HG03378 (cell line): ENCODE data around the gene FAF1.

Experiments
- ATAC-seq: cut with Tn5 transposase; IDR thresholded peaks from one replicate; pipeline ENCODE4 v1.9.1; 2021; ENCODE audit warnings: mild to moderate bottlenecking, moderate library complexity; ENCODE audit not compliant: unreplicated experiment

The FAF1 gene

DNA sequence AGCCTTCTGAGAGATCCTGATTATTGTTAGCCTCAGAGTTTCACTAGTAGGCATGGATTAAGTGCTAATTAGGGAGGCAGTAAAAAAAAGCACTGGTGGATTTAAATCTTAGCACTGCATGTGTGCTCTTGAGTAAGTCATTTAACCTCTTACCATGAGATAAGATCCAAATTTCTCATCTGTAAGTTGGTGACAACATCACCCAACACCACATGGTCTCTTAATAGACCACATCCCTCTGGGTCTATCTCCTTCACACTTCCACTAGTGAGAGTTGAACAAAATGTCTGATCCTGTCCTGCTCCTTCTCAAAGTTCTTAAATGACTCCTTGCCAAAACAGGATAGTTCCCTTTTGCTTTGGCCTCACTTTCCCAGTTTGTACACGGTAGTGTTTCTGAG, 507.4 kb downstream of the FAF1 start:
- ATAC-seq: no peak

DNA sequence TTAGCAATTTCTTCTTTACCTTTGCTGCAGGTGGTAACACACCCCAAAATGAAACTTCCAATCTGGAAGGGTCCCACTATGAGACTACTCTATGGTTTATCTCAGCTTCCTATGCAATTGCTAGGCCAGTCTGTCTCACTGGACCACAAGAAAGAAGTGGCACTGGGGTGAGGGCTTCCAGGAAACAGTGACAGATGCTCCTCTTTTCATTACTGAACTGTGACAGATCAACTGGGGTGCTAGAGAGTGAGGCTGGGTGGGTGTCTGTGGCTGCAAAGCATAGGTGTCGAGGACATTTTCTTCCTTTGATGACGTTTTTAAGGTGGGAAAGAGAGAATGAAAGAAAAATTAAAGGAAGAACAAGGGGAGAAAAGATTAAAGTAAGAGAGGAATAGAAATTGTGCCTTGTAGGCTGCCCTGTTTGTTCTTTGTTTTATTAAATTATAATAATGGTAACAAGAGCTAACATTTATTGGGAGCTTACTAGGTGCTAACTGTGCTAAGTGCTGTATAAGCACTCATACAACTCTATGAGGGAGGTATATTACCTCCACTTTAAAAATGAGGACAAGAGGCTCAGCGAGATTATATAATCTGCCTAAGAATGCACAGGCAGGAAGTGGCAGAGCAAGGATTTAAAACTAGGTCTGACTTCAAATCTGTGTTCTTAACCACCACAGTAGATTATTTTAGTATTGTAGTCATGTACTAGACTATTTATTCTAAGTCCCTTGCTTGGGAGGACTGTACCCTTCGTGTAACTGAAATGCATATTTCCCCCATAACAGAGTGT, 509.0 kb downstream of the FAF1 start:
- ATAC-seq: no peak

DNA sequence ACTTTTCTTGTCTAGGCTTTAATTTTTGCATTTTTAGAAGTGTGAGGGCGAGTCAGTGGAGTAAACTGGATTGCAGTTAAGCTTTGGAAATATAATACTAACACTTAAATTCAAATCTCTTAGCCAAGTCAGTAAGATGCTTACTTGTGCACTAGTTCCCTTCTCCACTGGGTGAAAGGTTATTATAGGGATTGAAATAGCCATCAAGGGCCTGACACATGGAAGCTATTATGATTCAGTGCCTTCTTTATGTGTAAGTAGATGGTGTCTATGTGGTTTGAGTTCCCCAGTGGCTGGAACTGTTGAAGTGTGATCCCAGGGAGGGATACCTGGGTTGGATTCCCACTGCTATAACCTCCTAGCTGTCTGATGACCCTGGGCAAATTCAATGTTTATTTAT, 512.1 kb downstream of the FAF1 start:
- ATAC-seq: no peak

DNA sequence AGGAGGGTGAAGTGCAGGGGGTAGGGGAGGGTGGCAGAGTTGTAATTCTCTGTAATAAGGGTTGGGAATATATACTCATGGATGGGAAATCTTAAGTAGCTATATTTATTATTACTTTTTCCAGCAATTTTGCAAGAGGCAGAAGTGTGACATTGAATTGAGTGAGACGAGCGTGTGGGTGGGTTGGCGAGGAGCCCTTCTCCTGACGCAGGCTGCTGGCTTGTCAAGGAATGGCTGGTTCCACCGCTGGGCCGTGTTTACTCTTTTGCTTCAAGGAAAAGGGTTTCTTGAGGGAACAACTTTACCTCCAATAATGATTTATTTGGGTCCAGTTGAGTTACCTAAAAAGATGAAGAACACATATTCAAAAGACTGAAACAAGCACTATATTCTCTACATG, 518.9 kb downstream of the FAF1 start:
- ATAC-seq: no peak

DNA sequence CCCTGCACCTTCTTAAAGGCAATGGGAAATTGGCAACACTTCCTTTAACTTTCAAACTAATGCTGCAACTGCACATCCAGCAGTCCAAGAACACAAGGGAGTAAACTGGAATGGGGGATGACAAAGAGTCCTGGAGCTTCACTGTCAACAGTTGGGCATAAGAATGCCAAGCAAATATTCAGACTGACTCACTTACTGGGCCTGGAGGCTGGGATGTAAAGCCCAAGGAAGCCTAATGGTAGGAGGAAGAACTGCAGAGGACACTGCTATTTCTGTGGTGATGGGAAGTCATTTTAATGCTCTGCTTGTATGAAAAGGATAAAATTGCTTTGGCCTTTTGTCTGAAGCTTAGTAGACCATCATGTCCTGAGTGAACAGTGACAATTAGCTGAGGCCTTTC, 521.1 kb downstream of the FAF1 start:
- ATAC-seq: no peak

DNA sequence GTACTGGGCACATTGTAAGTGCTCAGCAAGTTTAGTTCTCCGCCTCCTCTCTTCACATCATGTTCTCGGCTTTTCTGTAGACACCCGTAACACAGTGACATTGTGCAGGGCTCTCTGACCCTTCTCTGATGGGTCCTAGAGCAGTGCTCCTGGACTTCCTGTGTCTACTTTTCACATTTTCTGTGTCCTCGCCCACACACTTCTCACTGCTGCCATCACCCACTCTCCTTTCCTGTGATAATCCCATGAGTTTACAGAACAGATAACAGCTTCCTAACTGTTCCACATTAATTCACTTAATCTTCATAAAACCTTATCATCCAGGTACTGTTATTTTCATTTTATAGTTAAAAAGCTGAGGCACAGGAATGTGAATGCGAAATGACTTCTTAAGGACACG, 523.6 kb downstream of the FAF1 start:
- no peak for ATAC-seq

DNA sequence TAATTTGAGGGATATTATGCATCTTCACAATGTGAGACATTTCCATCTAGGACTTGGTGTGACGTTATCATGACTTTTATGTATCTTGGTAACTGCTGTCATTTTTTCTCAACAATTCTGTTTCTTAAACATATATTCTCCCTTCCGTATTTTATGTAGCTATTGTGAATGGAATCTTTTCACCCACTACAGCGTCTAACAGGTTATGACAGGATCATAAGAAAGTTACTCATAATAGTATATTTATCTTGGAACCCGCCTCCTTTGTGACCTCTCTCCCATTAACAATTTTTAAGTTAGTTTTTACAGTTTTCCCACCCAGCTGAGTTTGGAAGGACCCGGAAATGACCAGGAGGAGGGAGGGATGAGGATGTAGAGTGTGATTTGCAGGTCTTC, 530.1 kb downstream of the FAF1 start:
- ATAC-seq: no peak

DNA sequence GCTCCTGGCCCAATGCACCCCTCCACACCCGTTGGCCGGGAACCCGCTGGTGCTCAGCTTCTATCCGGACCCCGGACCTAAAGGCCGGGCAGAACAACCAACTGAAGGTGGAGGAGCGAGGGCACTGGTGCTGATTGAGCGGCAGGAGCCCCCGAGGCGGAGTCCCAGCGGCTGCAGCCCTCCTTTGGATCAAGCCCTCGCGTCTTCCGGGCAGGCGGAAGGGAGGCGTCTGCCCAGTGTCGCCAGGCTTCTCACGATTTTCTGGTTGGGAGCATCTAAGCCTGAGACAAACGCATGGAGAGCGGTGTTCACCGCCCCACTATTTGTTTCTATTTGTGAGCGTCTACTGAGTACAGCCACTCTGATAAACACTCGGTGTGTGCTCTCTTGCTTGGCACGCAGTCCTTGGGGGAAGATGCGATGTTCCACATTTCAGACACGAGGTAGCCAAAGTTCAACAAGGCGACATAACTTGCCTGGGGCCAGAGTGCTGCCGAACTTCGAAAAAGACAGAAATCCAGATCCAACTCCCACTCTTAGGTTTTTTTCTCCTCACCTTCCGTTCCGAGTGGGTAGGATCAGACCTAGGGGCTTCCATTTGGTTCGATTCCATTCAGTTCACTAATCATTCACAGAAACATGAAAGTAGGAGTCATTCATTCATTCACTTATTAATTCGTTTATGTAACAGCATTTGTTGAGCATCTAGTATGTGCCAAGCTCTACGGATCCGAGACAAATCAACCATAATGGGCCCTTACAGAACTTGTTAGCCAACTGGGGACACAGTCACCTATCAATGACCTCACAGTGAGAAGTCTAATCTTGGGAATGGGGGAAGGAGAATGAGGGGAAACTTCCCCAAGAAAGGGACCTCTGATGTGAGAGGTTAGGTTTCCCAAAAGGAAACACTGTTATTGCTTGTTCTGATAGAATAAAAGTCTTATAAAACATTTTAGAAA, 532.0 kb downstream of the FAF1 start:
- ATAC-seq: no peak

DNA sequence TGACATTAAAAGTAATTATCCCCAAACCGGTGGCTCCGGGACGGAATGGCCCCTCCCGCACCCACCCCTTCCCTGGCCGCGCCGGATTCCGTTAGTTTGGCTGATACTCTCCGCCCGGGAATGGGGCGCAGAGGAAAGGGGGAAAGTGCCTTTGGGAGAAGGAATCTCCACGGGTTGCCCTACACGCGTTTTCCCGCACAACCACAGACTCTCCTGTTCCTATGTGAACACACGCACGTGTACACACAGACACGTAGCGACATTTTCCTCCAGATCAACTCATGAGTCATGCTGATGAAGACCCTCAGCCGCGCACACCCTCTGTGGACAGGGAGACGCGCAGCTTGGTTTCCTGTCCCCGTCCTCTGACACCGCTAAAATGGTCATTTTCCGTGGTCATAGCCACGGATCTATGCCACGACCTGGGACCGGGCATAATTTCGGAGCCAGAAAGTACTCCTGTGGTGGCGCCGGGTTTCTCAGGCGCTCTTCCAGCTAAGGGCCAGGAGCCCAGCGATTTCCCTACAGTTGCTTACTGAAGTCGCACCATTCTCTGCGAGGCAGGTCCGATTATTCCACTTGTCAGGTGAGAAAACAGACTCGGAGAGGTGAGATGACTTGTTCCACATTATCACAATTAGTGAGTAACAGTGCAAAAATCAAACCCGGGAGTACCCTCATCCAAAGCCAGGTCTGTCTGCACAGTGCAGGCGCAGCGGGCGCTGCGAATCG, 532.8 kb downstream of the FAF1 start:
- no peak for ATAC-seq

DNA sequence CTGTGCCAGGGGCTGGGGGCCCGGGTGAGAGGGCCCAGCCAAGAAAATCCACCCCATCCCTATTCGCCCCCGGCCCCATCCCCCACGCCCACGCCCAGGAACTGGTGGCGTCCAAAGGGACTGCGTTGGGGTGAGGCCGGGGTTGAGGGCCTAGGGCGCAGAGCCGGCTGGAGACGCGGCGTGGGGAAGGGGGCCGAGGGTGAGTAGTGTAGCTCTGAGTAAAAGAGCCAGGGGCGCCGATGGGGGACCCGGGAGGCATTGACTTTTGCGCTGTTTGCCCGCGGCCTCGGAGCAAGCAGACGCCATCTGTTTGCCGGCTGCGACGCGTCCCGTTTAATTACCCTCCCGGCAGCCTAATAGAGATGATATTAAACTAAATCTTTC, 533.4 kb downstream of the FAF1 start:
- no peak for ATAC-seq

DNA sequence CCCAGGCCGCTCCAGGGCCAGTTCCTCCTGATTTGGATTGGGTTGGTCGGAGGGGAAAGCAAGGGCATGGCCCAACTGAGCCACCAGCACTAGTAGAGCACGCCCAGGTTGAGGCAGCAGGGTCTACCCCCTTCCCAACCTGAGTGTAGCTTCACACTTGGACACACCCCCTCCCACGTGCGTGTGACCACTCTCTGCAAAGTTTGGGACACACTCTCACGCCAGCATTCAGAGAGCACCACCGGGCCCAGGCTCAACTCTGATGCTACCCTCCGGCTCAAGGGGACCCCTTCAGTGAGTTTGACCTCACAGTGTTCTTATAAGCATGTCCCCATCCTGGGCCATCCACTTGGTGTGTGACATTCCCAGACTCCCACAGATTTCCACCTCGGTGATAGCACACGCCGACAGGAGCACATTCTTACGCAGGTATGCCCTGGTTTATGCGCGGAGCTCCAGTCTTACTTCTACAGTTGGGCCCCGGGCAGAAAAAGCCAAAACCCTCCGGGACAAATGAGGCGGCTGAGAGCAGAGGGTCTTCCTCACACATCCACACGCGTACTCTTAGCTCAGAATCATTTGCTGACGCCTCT, 533.9 kb downstream of the FAF1 start:
- no peak for ATAC-seq

DNA sequence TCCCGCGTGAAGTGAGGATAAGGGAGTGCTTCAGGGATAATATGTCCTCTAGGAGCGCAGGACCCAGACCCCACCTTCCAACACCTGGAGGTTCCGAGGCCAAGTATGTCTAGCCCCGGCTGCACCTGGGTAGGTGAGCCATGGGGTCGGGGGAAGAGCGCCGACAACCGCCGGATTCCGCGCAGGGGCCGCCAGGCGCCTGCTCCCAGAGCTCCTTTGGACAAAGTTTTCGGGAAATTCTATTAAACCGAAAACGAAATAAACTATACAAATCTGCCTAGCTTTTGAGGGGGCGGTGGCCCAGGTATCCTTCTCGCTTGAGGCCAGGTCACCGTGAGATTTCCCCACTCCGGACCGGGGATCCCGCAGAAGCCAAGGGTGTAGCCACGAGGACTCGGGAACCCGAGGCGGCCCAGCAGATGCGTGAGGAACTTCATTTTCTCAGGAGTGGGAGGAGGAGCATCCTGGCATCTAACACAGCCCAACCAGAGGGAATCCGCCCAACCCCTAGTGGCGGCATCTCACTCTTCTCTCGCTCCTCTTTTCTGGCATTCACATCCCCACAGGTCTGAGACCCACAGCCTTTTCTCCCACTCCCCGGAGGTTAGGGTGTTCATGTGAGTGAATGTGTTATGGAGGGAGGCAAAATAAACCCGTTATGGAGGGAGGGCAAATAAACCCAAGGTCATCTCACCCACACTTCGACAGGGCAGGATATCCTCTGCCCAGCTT, 534.5 kb downstream of the FAF1 start:
- no peak for ATAC-seq

DNA sequence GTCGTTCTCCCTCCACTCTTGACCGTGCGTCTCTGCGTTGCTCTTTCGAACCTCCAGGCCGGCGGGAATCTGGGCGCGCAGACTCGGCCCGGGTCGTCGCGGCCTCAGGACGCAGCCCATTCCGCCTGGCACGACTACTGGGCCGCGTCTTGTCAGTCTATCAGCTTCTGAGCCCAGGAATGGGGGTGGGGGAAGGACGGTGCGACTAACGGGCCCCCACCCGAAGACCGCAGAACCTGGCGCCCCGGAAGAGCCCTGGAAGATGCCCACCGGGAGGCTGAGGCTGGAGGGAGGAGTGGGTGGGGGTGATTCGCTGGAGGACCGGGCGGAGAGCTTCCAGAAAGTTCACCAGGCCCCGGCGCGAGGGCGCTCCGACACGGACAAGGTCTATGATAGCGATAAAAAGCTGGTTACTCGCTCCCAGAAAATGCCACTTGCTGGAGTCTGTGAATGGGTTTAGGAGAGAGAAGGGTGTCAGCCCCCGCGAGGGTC, 535.1 kb downstream of the FAF1 start:
- ATAC-seq: no peak

DNA sequence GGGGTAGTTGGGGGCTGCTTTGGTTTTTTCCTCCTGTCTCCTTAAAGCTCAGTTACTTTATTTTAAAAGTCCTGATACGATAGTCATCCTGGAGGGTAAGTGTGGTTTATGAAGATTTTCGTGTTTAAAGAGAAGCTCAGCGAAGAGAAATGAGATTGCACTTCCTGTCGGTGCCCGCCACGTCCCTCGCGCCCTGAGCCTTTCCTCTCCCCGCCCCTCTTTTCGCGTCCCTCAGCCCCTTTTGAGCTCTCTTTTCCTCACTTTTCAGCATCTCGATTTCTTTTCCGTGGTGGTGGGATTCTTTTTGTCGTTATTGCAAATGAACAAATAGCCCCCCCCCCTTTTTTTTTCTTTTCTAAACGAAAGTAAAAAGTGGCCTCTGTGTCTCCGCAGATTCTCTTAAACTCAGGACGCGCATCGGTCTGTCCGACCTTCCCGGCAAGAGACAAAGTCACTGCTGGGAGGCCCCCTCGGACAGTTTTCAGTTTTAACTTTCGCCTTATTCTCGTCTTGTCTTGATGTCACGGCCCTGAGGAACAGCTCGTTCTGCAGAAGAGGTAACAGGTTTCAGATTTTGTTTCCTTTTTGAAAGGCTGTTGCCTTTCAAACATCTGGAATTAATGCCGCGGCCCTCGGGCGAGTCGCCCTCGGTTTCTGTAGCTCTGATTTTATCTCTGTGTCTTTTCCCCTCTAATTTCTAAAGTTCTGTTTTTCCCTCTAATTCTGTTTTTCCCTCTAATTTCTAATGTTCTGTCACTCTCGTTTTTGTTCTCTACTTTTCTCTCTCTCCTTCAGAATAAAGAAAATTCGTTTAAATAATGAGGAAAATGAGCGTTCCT, 535.8 kb downstream of the FAF1 start:
- no peak for ATAC-seq

DNA sequence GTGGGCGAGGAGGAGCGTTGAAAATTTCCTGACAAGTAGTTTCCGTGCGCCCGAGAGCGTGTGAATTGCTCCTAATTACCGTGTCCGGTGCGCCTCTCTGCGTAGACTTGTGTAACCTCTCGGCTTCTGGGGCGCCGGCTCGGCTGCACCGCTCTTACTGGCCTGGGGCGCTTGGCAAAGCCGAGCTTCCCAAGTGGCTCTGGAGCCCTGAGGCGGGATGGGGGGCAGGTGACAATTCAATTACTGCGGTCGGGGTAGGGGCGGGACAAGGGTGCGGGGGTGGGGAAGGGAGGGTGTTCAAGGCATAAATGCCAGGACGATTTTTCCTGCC, 536.4 kb downstream of the FAF1 start:
- no peak for ATAC-seq

DNA sequence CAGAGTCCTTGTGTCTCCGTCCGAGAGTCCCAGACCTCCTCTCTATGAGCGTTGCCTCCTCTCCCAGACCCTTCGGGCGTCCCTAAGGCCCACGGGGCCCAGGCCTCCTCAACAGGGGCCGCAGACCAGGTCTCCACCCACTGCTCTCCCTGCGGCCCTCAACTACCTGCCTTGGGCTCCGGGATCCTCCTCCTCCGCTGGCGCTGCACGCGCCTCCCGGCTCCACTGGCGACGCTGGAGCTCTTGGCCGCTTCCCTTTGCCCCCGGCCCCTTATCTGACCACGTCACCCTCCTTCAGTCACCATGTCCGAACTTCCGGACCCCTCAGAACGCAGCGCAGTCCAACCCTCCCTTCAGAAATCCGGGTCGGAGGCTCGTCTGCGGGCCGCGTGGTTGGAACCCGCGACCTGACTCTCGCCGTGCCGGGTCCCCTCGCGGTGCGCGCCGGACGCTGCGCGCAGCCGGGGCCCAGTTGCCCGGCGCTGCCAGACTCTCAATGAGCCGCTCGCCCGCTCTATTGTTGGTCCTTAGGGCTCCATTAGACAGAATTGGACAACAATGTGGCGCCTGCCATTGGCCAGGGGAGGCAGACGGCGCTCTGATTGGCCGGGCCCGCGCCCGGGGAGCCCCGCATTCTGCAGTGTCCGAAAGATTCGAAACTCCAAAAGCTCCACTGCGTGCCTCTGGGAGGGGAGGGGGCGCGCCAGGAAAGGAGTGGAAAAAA, 537.0 kb downstream of the FAF1 start, which contains the start of gene DMRTA2:
TSS of gene DMRTA2 (minus strand) at position 498 of the 724 bp plus-strand sequence. CDS start 1,907 bp downstream, outside the sequence.
- ATAC-seq: no peak

DNA sequence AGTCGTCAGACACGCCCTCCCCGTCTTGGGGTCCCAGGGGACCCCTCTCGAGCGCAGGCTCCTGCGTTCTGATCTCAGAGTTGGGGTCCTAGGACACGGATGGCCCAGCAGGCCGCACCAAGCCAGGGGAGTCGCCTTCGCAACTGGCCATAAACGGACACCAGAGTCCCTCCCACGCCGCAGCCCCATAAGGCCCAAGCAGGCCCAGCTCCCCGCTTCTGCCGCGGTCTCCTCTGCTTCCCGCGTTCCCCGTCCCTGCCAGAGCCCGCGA, 537.5 kb downstream of the FAF1 start:
- no peak for ATAC-seq

DNA sequence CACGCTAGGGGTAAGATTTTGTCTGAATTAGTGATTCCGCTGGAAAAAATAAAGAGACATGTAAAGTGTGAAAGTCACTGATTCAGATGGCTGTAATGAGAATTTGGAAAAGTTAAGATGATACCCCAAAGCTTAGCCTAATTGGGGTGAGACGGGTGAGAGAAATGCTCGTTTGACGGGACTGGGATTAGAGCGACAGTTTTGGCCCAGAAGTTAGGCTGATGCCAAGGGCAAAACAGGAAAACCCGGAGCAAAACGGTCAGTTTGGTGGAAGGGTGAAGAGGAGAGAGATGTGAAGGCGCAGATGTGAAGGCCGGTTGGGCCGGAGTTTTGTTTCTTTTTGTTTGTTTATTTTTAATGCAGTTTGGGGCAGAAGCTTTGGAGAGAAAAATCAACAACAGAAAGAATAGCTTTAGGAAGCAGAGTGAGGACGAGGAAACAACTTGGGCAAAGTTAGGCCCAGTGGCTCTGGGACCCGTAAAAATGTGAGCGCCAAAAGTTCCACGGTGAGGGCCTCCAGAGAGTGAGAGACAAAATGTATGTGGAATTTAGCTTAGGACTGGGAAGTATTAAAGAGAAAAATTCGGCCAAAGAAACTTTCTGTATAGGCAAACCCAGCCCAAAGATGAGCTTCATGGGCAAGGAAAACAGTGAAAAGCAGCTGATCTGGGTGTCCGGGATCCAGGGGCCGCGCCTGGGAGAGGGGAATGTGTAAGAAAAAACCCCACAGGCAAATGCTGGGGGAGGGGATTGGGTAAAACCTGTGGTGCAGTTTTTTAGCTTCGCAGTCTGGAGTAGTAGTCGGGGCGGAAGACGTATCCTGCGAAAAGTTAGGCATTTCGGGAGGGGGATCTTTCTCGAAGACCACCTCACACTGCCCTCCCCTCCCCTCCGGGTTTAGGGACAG, 538.0 kb downstream of the FAF1 start:
- ATAC-seq: no peak
